HG03469 (cell line): ENCODE results near the gene LARGE1.
"Not testable (repeated sequence)": the region's sequence is repeated elsewhere in the genome, so short reads cannot be mapped to it uniquely, and the experiment has no call there.

ENCODE experiments used
- ATAC-seq: cut with Tn5 transposase; IDR thresholded peaks from one replicate; pipeline ENCODE4 v1.9.1; 2021; ENCODE audit warnings: mild to moderate bottlenecking, moderate library complexity, moderate number of reproducible peaks; ENCODE audit not compliant: unreplicated experiment

Gene LARGE1

DNA sequence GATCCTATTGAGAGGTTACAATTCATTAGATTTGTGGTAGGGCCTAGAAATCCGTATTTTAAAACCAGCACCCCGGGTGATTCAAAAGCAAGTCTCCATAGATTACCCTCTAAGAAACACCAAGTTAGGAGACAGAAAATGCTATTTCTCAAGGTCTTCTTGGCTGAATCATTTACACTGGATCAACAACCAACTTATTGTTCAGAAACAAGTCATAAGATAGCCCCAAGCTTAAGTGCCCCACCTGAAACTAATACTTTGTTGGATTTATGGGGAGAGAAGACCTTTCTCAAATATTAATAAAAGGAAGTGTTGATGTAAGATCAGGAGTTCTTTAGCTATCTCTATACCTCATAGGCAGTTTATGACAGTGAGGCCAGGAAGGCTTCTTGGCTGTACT lies 345.2 kb downstream of the LARGE1 start:
- ATAC-seq: no peak

- ATAC-seq: no peak
Observed at GRCh38 chr22:33573479-33573878, 346.8 kb downstream of the LARGE1 start.

- no peak for ATAC-seq
Observed at GRCh38 chr22:33572086-33572485, 348.2 kb downstream of the LARGE1 start.

DNA sequence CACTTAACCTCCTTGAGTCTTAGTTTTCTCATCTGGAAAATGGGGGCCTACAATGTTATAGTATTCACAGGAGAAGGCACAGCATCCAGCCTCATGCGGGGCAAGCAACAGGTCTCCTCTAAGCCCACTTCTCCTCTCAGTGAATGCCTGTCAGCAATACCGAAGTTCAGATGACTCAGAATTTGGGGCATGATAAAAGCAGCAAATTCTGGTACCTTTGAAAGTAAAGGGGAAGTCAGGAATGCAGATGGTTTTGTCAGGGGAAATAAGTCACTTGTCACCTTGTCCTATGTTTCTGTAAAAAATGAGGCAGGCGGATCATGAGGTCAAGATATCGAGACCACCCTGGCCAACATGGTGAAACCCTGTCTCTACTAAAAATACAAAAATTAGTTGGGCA lies 350.2 kb downstream of the LARGE1 start:
- no peak for ATAC-seq

DNA sequence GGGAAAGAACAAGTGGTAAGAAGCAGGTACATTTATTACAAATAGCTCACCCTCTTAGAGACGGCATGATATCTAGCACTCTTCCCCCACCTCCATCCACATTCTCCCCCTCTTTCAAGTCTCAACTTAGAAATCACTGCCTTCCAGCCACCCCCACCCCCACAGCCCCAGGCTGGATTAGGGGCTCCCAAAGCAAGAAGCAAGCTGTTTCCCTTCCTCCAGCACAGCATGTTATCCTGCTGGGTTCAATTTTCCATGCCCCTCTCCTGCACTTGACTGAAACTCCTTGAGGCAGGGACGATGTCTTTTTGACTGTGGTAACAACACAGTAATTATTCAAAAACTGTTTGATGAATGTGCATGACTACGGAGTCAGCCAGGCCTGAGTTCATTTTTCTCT lies 350.7 kb downstream of the LARGE1 start:
- no peak for ATAC-seq

DNA sequence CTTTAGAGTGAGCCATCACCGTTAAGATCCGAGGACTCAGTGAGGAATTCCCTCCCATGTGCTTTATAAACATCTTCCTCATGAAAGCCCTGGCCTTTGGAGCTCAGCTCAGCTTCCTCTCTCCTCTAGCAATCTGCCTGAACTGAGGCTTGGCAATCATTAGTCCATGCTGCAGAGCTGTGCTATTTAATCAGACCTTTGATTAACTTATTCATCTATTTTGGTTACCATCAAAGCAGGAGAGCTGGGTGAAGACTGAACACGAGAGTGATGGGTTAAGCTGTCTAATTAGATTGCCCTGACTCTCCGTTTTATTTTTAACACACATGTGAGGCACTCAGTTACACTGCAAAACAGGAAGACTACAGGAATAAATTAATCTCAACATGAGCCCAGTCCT lies 351.3 kb downstream of the LARGE1 start:
- ATAC-seq: no peak

- not testable (repeated sequence) for ATAC-seq
Observed at GRCh38 chr22:33566495-33566894, 353.8 kb downstream of the LARGE1 start.

GRCh38 chr22:33565580-33565995 lies 354.7 kb downstream of the LARGE1 start:
- ATAC-seq: no peak

DNA sequence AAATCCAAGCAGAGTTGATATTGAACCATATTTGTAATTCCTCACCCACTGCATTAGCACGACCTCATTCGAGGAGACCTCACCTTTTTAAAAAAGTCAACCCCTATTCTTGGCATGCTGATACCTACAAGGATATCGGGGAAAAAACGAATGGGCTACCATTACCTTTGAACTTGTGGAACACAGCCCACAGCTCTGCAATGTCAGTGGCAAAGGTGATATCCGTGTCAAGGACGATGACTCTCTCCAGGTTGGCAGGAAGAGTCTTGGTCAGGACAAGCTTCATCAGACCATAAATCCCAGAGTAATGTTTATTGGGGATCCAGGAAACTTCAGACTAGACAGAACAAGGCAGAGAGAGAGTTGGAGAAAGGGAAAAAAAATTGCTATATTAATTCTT lies 355.6 kb downstream of the LARGE1 start:
- ATAC-seq: no peak

DNA sequence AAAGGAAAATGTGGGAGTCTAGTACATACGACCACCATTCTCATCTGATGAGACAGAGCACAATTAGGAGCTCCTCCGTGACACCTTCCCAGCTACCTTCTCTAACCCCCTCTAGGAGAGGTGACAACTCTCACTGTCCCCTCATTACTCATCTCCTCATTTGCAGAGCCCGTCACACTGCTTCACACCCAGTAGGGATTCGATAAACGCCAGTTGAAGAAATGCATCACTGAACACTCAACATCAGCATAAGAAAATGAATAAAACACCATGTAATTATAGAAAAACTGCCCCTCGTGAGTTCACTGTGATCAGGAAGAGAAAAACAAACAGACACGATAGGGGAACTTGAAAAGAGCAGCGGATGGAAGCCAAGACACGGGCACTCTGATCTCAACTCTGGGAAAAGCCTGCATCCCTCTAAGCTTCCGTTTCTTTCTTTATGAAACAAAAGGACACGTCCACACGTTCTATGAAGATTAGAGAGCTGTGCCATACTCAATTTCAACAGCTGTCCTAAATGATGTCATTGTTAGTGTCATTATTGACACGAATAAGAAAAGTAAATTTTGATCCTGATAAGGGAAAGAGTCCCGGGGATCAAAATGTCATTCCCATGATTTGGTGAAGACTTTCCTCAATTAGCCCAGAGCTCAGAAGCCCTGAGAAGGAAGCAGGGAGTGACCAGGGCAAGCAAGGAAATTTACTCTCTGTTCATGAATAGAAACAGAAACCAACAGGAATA lies 356.9 kb downstream of the LARGE1 start:
- ATAC-seq: no peak

GRCh38 chr22:33562501-33562900 lies 357.8 kb downstream of the LARGE1 start:
- ATAC-seq: no peak

DNA sequence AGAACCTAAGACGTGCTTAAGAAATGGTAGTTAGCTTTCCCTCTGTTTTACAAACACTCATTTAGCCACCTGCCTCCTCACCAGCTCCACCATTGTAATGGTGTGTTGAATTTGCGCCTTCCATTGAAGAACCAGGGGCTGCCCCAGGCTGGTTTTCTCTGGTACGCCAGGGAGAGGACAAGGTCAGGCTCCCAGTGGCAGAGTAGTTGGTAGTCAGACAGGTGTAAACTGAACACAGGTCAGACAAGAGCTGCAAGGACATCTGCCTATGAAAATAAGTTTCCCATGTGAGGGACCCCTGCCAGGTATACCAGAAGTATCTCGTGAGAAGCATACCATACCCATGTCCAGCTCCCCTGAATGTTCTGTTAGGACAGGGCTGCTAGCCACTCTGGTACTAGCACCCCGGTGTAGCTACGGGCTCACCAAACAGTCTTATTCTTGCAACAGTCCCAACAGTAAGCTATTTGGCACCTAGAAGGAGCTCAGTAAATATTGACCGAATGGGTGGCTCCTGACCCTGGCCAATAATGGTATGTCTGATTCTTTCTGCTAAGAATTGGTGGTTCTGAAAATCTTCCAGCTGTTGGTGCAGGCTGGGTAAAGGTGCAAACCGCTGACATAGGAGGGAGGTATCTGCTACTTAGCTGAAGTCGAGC lies 359.0 kb downstream of the LARGE1 start:
- ATAC-seq: no peak

DNA sequence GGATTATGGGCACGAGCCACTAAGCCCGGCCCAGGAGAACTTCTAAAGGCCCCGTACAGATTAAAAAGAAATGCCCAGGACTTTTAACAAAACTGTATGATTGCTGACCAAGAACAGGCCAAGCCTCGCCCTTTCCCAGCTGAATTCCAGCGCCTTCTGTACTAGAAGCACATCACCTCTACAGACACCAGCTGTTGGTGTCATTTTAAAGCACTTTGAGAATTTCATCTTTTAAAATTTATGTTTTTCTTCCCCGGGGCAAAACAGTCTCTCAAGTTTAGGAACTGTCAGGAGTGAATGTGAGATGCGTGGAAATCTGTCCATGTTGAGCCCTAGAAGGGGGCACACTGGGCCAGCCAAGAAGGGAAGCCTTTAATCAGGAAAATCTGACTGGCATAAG lies 362.4 kb downstream of the LARGE1 start:
- ATAC-seq: no peak

GRCh38 chr22:33555814-33556522 lies 364.3 kb downstream of the LARGE1 start:
- no peak for ATAC-seq

DNA sequence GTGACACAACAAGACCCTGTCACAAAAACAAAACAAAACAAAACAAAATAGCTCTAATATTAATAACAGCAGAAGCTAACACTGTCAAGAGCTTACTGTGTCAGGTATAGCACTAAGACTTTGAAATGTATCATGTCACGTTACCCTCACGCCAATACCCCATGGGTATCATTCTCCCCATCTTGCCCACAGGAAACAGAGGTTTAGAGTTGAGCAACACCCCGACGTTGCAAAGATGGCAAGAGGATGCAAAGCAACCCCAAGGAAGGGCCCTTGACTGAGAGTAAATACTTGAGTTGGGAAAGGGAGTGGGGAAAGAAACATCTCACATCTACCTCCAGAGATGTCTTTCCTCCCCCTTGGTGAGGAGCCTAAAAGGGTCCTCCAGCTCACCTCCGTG lies 366.8 kb downstream of the LARGE1 start:
- ATAC-seq: no peak

GRCh38 chr22:33544707-33545106 lies 375.6 kb downstream of the LARGE1 start:
- no peak for ATAC-seq

DNA sequence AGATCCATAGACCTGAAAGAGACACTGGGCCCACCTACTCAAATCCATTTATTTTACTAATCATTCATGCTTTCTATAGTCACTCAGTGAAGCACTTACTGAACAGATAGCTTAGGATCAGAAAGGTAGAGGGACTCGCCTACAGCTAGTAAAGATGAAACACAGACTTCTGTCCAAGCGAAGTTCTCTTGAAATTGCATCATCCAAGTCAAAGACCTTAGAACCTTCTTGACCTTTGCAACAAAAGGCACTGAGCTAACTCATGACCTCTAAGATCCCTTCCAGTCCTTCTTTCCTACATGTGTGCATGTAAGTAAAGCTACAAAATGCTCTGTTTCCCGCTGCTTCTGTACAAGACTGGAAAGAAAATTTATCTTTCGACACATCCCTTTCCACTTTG lies 377.6 kb downstream of the LARGE1 start:
- no peak for ATAC-seq

- ATAC-seq: no peak
Observed at GRCh38 chr22:33542153-33542552, 378.1 kb downstream of the LARGE1 start.

GRCh38 chr22:33539902-33540751 lies 380.1 kb downstream of the LARGE1 start:
- ATAC-seq: no peak

- no peak for ATAC-seq
Observed at GRCh38 chr22:33539202-33539901, 380.9 kb downstream of the LARGE1 start.
